Subcutaneous adipose tissue (tissue), 4 donors: ENCODE measurements around the gene PMFBP1. TPM values are rescaled to one million over a fixed set of nuclear protein-coding genes. Genes with fewer than 3 reads are reported as not detected.

Experiments
- total RNA-seq, 4 donors: library from RNA; depleted of rRNA; stranded (reverse); fragments of >200 nt; gene quantifications; one replicate each; pipeline ENCODE4 v1.1.0, GENCODE V29; 2016
- TF ChIP-seq, protein P1 (sequence below): fragments of 450-650 bp; IDR thresholded peaks from one replicate; pipeline ENCODE4 v1.5.1; 2016; ENCODE audit warnings: low read depth, mild to moderate bottlenecking, control low read depth, antibody characterized with exemption, moderate library complexity

PMFBP1 gene
- total RNA-seq, 4 donors from 2014 or later: 0.57 to 7.2 (median 3.4) TPM

DNA sequence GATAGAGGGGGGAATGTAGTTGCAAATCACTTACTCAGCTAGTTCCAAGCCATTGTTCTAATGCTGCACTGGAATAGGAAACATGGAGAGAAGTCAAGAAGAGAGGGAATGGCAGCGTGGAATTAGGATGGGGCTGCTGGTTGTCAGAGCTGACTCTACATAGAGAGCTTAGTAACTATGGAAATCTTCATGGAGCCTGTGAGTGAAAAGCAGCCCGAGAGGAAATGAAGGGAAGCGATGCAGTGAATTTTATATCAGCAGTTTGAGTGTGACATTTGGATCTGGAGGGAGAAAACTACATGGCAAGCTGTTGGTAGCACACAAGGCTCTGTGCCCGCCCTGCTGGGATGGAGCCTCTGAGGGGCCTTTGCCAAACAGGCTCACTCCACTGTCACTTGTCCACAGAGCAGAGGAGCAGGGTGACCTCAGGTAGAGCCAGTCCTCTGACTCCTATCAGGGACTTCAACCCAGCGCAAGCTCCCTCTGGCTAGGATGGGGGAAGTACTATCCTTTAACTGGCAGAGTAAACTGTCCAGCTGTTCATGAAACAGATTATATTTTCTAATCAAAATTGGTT is 27.9 kb upstream of the PMFBP1 start:
- TF ChIP-seq, protein P1, sequence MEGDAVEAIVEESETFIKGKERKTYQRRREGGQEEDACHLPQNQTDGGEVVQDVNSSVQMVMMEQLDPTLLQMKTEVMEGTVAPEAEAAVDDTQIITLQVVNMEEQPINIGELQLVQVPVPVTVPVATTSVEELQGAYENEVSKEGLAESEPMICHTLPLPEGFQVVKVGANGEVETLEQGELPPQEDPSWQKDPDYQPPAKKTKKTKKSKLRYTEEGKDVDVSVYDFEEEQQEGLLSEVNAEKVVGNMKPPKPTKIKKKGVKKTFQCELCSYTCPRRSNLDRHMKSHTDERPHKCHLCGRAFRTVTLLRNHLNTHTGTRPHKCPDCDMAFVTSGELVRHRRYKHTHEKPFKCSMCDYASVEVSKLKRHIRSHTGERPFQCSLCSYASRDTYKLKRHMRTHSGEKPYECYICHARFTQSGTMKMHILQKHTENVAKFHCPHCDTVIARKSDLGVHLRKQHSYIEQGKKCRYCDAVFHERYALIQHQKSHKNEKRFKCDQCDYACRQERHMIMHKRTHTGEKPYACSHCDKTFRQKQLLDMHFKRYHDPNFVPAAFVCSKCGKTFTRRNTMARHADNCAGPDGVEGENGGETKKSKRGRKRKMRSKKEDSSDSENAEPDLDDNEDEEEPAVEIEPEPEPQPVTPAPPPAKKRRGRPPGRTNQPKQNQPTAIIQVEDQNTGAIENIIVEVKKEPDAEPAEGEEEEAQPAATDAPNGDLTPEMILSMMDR: no peak

DNA sequence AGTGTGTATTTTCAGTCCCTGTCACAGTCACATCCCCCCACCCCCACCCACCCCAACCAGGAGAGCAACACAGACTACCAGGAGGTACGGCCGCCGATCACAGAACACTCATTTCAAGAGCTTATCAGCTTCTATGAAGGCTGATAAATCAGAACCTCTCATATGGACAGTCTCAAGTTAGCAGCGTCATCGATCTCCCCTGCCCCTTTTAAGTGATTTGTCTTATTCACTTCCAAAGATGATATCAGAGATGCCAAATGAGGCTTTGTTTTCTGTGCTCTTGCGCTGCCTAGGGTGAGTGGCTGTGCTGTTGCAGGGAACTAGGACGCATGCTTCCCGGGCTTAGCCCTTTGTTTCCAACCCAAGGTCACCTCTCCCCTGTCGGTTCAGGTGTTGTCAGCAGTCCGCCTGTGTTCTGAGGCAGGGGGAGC is 26.8 kb upstream of the PMFBP1 start:
- TF ChIP-seq, protein P1: no peak

DNA sequence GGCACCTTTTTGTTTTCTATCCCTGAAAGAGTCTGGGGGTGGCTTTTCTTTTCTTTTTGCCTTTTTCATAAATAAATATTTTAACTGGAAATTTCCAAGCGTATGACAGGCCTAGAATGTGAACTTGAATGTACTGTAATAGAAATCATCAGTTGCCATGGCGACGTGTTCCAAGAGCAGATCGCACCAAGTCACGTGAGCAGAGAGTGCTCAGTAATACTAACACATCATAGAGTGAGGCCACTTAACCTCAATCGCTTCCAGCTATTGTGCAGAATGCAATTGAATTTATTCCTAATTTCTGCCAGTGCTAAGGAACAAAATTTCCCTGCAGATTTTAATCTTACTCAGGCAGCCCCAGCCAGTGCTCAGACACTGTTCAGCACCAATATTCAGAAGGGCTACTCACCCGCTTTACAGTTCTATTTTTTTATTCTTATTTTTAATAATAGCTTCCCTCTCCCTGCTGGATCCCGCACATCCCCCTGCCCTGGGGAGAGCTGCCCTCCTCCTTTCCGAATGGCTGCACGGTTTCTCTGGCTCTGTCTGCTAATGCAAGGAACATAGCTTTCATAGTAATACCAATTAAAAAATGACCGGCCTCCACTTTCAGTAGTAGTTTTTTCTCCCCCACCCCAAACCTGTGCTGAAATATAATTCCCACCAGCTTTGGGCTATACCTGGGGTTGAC is 26.2 kb upstream of the PMFBP1 start:
- TF ChIP-seq, protein P1: no peak

DNA sequence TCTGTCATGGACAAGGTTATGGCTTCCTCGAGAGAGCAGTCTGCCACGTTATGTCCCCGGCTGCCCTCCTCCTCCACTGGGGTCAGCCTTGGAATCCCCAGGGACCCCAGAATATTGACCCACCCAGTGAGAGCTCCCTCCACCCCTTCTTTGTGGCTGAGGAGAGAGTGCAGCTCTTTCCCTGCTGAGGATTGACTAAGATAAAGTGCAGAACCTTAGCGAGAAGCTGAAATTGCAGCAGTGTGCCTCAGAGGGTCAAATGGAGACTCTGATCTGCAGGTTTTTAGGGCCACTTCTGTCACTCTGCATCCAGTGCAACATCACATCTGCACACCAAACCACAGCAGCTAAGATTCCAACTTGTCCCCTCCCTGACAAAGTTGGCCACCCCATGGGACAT is 25.6 kb upstream of the PMFBP1 start:
- TF ChIP-seq, protein P1: no peak

DNA sequence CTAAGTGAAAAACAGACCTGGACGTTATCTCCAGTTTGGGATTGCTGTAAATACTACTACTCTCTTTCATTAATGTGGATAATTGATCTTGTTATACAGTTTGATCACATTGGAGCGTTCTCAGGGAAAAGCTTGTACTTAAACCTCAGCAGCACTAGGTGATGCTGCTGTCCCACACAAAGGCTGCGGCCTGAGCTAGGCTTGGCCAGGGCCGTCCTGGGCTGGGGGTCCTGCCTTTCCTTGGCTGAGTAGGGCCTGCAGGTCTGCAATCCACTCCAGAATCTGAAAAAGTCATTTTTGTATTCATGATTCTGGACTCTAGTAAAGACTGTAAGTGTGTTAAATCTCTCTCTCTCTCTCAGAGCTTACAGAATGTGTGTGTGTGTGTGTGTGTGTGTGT is 23.7 kb upstream of the PMFBP1 start:
- TF ChIP-seq, protein P1: no peak

DNA sequence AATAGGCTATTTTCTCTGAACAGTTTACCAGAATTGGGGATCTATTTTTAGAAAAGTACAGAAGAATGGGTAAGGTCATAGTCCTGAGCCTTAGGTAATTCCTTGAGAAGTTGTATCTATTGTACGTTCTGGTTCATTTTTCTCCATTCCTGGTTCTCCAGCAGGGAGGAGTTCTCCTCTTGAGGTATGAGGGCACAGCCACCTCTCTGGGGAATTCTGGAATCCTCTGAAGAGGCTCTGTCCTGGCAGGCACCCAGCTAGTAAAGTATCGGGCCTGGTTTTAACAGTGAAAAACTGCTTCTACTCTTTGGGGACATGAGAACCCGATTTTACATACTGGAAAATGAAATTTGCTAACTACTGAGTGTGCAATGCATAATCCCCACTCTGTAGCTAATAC is 19.6 kb upstream of the PMFBP1 start:
- TF ChIP-seq, protein P1: no peak

DNA sequence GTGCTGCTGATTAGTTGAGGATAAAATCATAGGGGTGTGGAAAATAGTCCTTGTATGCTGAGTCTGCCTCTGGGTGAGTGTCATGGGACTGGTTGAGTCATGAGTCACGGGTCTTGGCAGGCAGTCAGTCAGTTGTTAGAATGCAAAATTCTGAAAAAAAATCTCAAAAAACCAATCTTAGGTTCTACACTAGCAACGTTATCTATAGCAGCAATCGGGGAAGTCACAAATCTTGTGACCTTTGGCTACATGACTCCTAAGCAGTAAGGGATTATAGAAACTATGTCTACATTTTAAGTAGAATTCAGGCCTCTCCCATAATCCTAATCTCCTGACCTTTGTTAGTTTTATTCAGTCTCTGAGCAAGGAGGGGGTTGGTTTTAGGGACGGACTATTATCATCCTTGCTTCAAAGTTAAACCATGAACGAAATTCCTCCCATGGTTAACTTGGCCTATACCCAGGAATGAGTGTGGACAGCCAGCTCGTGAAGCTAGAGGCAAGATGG is 18.0 kb upstream of the PMFBP1 start:
- TF ChIP-seq, protein P1: no peak
